ENCODE measurements around the gene C6orf15.

C6orf15 gene

GRCh38 chr6:31144970-31145340 lies 32.6 kb upstream of the C6orf15 start:
- H3K4me3 ChIP-seq (ENCODE audit: low read depth in 1 of 2, low read length in 2 of 2): no peak overlapping the region
- H3K27ac ChIP-seq (ENCODE audit: low read depth, low read length): no peak overlapping the region
- H3K4me1 ChIP-seq (ENCODE audit: insufficient read depth, low read length): peaks cover 5% of the 10 kb centered on the region
- no peaks in the 10 kb centered on the region for H3K36me3 ChIP-seq (ENCODE audit: insufficient read depth, low read length)
- no peaks in the 10 kb centered on the region for H3K9me3 ChIP-seq (ENCODE audit: low read length)
- H3K27me3 ChIP-seq (ENCODE audit: control insufficient read depth in 1 of 2, insufficient read depth in 2 of 2, low read length in 2 of 2): no peaks in the 10 kb centered on the region
- no peak overlapping the region for H3K9ac ChIP-seq (ENCODE audit: low read length)

GRCh38 chr6:31144296-31144969 lies 32.1 kb upstream of the C6orf15 start:
- H3K9me3 ChIP-seq (ENCODE audit: low read length): no peaks in the 10 kb centered on the region
- peaks cover 5% of the 10 kb centered on the region for H3K4me1 ChIP-seq (ENCODE audit: insufficient read depth, low read length)
- H3K4me3 ChIP-seq (ENCODE audit: low read depth in 1 of 2, low read length in 2 of 2): no peak overlapping the region
- no peaks in the 10 kb centered on the region for H3K27me3 ChIP-seq (ENCODE audit: control insufficient read depth in 1 of 2, insufficient read depth in 2 of 2, low read length in 2 of 2)
- no peak overlapping the region for H3K9ac ChIP-seq (ENCODE audit: low read length)
- H3K27ac ChIP-seq (ENCODE audit: low read depth, low read length): no peak overlapping the region
- no peaks in the 10 kb centered on the region for H3K36me3 ChIP-seq (ENCODE audit: insufficient read depth, low read length)

GRCh38 chr6:31143148-31143547 lies 30.8 kb upstream of the C6orf15 start:
- H3K4me3 ChIP-seq (ENCODE audit: low read depth in 1 of 2, low read length in 2 of 2): no peak overlapping the region
- H3K9me3 ChIP-seq (ENCODE audit: low read length): no peaks in the 10 kb centered on the region
- H3K27me3 ChIP-seq (ENCODE audit: control insufficient read depth in 1 of 2, insufficient read depth in 2 of 2, low read length in 2 of 2): no peaks in the 10 kb centered on the region
- H3K36me3 ChIP-seq (ENCODE audit: insufficient read depth, low read length): no peaks in the 10 kb centered on the region
- H3K4me1 ChIP-seq (ENCODE audit: insufficient read depth, low read length): peaks cover 5% of the 10 kb centered on the region
- no peak overlapping the region for H3K27ac ChIP-seq (ENCODE audit: low read depth, low read length)
- no peak overlapping the region for H3K9ac ChIP-seq (ENCODE audit: low read length)

GRCh38 chr6:31142361-31142761 lies 30.0 kb upstream of the C6orf15 start:
- Histone ChIP-seq H3K4me1 (ENCODE audit: insufficient read depth, low read length) (peaks cover 9% of the 10 kb centered on the region), H3K4me3 (ENCODE audit: low read depth in 1 of 2, low read length in 2 of 2) (no peak overlapping the region), H3K9ac (ENCODE audit: low read length) (no peak overlapping the region), H3K27me3 (ENCODE audit: control insufficient read depth in 1 of 2, insufficient read depth in 2 of 2, low read length in 2 of 2) (no peaks in the 10 kb centered on the region), H3K36me3 (ENCODE audit: insufficient read depth, low read length) (no peaks in the 10 kb centered on the region), H3K9me3 (ENCODE audit: low read length) (no peaks in the 10 kb centered on the region), H3K27ac (ENCODE audit: low read depth, low read length) (no peak overlapping the region)

- H3K27ac ChIP-seq (ENCODE audit: low read depth, low read length): no peak overlapping the region
- no peaks in the 10 kb centered on the region for H3K27me3 ChIP-seq (ENCODE audit: control insufficient read depth in 1 of 2, insufficient read depth in 2 of 2, low read length in 2 of 2)
- no peaks in the 10 kb centered on the region for H3K36me3 ChIP-seq (ENCODE audit: insufficient read depth, low read length)
- no peak overlapping the region for H3K4me3 ChIP-seq (ENCODE audit: low read depth in 1 of 2, low read length in 2 of 2)
- no peak overlapping the region for H3K9ac ChIP-seq (ENCODE audit: low read length)
- H3K4me1 ChIP-seq (ENCODE audit: insufficient read depth, low read length): peaks cover 9% of the 10 kb centered on the region
- H3K9me3 ChIP-seq (ENCODE audit: low read length): no peaks in the 10 kb centered on the region
These were observed 28.3 kb upstream of the C6orf15 start for GRCh38 chr6:31140643-31141042.

- no peak overlapping the region for H3K9ac ChIP-seq (ENCODE audit: low read length)
- H3K36me3 ChIP-seq (ENCODE audit: insufficient read depth, low read length): no peaks in the 10 kb centered on the region
- H3K27me3 ChIP-seq (ENCODE audit: control insufficient read depth in 1 of 2, insufficient read depth in 2 of 2, low read length in 2 of 2): no peaks in the 10 kb centered on the region
These were observed 27.2 kb upstream of the C6orf15 start for GRCh38 chr6:31139599-31139998.

GRCh38 chr6:31138982-31139381 lies 26.6 kb upstream of the C6orf15 start, which contains the start of gene PSORS1C2:
PSORS1C2 (minus strand) TSS chr6:31139066; CDS start chr6:31139026, 40 bp downstream.
- Histone ChIP-seq H3K4me3 (ENCODE audit: low read depth in 1 of 2, low read length in 2 of 2) (no peak within 1 kb of the TSS), H3K4me1 (ENCODE audit: insufficient read depth, low read length) (peaks cover 9% of the 10 kb centered on the region), H3K27me3 (ENCODE audit: control insufficient read depth in 1 of 2, insufficient read depth in 2 of 2, low read length in 2 of 2) (no peaks in the 10 kb centered on the region), H3K27ac (ENCODE audit: low read depth, low read length) (no peak within 1 kb of the TSS), H3K9me3 (ENCODE audit: low read length) (no peaks in the 10 kb centered on the region), H3K9ac (ENCODE audit: low read length) (no peak within 1 kb of the TSS), H3K36me3 (ENCODE audit: insufficient read depth, low read length) (no peaks in the 10 kb centered on the region)

More at GRCh38 chr6:31139599-31139998, 27.2 kb upstream of the C6orf15 start:
- Histone ChIP-seq H3K27ac (ENCODE audit: low read depth, low read length) (no peak overlapping the region), H3K9me3 (ENCODE audit: low read length) (no peaks in the 10 kb centered on the region), H3K4me1 (ENCODE audit: insufficient read depth, low read length) (peaks cover 9% of the 10 kb centered on the region), H3K4me3 (ENCODE audit: low read depth in 1 of 2, low read length in 2 of 2) (no peak overlapping the region)

- H3K4me1 ChIP-seq (ENCODE audit: insufficient read depth, low read length): peaks cover 4% of the 10 kb centered on the region
- no peak overlapping the region for H3K27ac ChIP-seq (ENCODE audit: low read depth, low read length)
- no peak overlapping the region for H3K4me3 ChIP-seq (ENCODE audit: low read depth in 1 of 2, low read length in 2 of 2)
- H3K27me3 ChIP-seq (ENCODE audit: control insufficient read depth in 1 of 2, insufficient read depth in 2 of 2, low read length in 2 of 2): no peaks in the 10 kb centered on the region
- no peaks in the 10 kb centered on the region for H3K36me3 ChIP-seq (ENCODE audit: insufficient read depth, low read length)
- no peak overlapping the region for H3K9ac ChIP-seq (ENCODE audit: low read length)
- no peaks in the 10 kb centered on the region for H3K9me3 ChIP-seq (ENCODE audit: low read length)
These were observed 23.3 kb upstream of the C6orf15 start for GRCh38 chr6:31135710-31136109.

- no peak overlapping the region for H3K9ac ChIP-seq (ENCODE audit: low read length)
These were observed 20.4 kb upstream of the C6orf15 start for GRCh38 chr6:31132806-31133205.

GRCh38 chr6:31131595-31131994 lies 19.2 kb upstream of the C6orf15 start:
- Histone ChIP-seq H3K4me1 (ENCODE audit: insufficient read depth, low read length) (peaks cover 3% of the 10 kb centered on the region), H3K27me3 (ENCODE audit: control insufficient read depth in 1 of 2, insufficient read depth in 2 of 2, low read length in 2 of 2) (no peaks in the 10 kb centered on the region), H3K4me3 (ENCODE audit: low read depth in 1 of 2, low read length in 2 of 2) (no peak overlapping the region), H3K9ac (ENCODE audit: low read length) (no peak overlapping the region), H3K36me3 (ENCODE audit: insufficient read depth, low read length) (no peaks in the 10 kb centered on the region), H3K9me3 (ENCODE audit: low read length) (no peaks in the 10 kb centered on the region), H3K27ac (ENCODE audit: low read depth, low read length) (no peak overlapping the region)

More at GRCh38 chr6:31132806-31133205, 20.4 kb upstream of the C6orf15 start:
- Histone ChIP-seq H3K4me3 (ENCODE audit: low read depth in 1 of 2, low read length in 2 of 2) (no peak overlapping the region), H3K9me3 (ENCODE audit: low read length) (no peaks in the 10 kb centered on the region), H3K27ac (ENCODE audit: low read depth, low read length) (no peak overlapping the region), H3K27me3 (ENCODE audit: control insufficient read depth in 1 of 2, insufficient read depth in 2 of 2, low read length in 2 of 2) (no peaks in the 10 kb centered on the region), H3K4me1 (ENCODE audit: insufficient read depth, low read length) (peaks cover 4% of the 10 kb centered on the region), H3K36me3 (ENCODE audit: insufficient read depth, low read length) (no peaks in the 10 kb centered on the region)

GRCh38 chr6:31130751-31131150 lies 18.4 kb upstream of the C6orf15 start:
- no peaks in the 10 kb centered on the region for H3K9me3 ChIP-seq (ENCODE audit: low read length)
- H3K4me3 ChIP-seq (ENCODE audit: low read depth in 1 of 2, low read length in 2 of 2): no peak overlapping the region
- no peak overlapping the region for H3K27ac ChIP-seq (ENCODE audit: low read depth, low read length)
- H3K9ac ChIP-seq (ENCODE audit: low read length): no peak overlapping the region
- H3K4me1 ChIP-seq (ENCODE audit: insufficient read depth, low read length): peaks cover 3% of the 10 kb centered on the region
- no peaks in the 10 kb centered on the region for H3K27me3 ChIP-seq (ENCODE audit: control insufficient read depth in 1 of 2, insufficient read depth in 2 of 2, low read length in 2 of 2)
- no peaks in the 10 kb centered on the region for H3K36me3 ChIP-seq (ENCODE audit: insufficient read depth, low read length)

GRCh38 chr6:31129130-31129529 lies 16.8 kb upstream of the C6orf15 start:
- Histone ChIP-seq H3K4me3 (ENCODE audit: low read depth in 1 of 2, low read length in 2 of 2) (no peak overlapping the region), H3K9ac (ENCODE audit: low read length) (no peak overlapping the region), H3K27me3 (ENCODE audit: control insufficient read depth in 1 of 2, insufficient read depth in 2 of 2, low read length in 2 of 2) (no peaks in the 10 kb centered on the region), H3K27ac (ENCODE audit: low read depth, low read length) (no peak overlapping the region), H3K36me3 (ENCODE audit: insufficient read depth, low read length) (no peaks in the 10 kb centered on the region), H3K9me3 (ENCODE audit: low read length) (no peaks in the 10 kb centered on the region), H3K4me1 (ENCODE audit: insufficient read depth, low read length) (peaks cover 3% of the 10 kb centered on the region)

Measured in muscle layer of colon (tissue), 2 donors.